GM21737 (cell line): ENCODE data around the gene MYO19.
"Not testable (repeated sequence)": the region's sequence is repeated elsewhere in the genome, so short reads cannot be mapped to it uniquely, and the experiment has no call there.

Source experiments
- ATAC-seq: cut with Tn5 transposase; IDR thresholded peaks from one replicate; pipeline ENCODE4 v1.9.1; 2021; ENCODE audit warnings: mild to moderate bottlenecking, moderate library complexity; ENCODE audit not compliant: unreplicated experiment

The MYO19 gene

DNA sequence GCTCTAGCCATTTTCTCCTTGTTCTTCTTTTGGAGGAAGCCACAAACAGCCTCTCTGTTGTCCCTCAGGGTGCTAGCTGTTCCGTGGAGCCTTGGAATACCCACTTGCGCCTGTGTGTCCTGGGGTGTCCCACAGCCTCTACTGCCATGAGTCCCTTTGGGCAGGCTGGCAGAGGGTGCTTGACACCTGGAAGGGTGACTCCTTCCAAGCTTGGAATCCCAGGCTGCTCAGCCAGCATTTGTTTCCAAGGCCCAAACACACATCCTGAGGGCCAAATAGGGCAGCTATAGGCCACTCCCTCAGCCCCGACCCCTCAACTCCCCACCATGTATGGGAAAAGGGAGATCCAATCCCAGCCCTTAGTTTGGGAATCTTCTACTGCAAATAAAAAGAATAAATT, 33.3 kb downstream of the MYO19 start:
- ATAC-seq, result no peak

DNA sequence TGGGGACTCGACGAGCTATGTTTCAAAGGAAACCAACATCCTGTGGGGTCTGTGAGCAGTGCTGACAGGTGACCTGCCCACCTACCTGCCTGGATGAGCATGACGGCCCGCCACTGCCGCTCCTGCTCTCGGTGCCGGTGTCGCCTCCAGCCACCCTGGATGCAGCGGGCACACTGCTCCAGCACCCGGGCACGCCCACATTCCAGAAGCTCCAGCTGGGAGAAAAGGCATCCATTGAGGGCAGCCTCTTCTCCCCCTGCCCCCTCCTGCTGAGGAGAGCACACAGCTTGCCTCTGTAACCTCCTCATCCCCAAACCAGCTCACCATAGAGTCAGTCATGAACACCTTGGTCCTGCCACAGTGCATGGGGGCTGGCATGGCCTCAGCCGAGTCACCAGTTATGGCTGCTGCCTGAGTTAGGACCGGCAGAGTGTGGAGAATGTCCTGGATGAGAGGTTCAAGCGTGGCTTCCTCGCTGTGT, 33.9 kb downstream of the MYO19 start:
- ATAC-seq, result no peak

DNA sequence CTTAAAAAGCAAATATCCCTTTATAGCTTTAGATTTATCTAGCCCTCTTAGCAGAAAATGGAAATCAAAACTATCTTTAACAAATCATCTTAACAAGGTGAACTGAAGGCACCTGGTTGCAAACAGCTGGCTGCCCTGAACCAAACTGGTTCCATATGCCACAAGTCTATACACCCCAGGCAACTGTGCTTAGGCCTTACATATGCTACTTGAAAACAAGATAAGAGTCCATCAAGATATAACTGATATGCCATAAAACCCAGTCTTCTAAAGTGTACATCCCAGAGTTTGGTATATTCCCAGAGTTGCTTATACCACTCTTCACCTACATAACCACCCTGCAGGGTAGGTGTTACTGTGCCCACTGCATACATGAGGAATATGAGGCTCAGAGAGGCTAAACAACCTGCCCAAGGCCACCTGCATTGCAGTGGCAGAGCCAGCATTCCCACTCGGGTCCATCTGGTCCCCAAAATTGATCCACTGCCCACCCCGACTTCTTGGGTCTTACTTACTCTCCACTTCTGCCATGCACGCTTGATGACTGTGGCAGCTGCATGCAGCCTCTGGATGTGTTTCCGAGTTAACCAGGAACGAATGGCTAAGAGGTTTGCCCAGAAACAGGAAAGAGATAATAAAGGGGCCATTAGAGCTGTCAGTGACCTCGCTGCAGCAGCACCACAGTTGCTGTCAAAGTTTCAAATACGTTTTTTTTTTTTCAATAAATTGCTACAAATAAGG, 35.9 kb downstream of the MYO19 start:
- no peak for ATAC-seq

DNA sequence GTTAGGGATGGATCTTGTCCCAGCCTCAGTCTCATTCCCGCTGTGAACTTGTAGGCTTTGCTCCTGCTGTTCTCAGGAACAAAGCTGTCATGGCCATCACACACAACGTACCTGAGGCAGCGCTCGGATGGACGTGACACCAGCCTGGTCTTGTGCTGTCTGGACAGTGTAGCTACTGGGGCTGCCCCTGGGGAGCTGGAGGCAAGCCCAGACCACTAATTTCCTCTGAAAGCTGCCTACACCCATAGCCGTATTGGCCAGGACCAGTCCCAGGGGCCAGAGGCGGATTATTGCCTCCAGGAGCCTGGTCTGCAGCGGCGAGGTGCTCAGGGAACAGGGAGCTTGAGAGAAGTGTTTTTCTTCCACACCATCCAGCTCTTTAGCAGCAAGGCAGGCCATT, 36.5 kb downstream of the MYO19 start:
- ATAC-seq, result no peak

DNA sequence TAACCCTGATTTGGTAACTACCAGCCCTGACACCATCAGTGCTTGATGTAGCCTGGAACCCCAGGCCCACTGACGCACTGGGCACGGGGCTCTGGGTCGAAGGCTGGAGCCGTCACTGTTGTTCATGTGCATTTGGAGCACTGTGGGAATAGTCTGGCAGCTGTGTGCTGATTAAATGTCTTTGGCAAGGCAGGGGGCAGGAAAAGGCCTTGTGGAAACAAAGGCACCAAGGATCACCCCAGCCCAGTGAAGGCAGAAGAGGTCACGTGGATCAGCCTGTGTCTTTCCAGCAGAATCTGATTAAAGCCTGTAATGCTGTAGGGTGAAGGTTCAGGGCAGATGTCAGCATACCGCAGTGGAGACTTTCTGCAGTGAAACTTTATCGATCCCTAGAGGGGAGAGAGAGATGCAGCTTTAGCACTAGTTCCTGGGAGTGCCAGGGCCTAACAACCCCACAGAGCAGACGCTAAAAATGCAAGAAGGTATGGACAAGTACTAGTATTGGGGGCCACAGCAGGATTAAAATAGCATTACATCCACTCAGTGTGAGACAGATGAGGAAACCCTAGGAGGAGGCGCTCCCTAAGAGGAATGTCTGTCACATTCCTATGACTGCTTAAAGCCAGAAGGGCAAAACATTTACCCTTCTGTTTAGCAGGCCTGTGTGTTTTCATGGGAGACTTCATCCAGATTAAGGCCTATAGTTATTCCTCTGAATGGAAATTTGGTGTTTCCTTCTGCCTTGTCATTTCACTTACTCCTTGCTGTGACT, 38.5 kb downstream of the MYO19 start:
- no peak for ATAC-seq

DNA sequence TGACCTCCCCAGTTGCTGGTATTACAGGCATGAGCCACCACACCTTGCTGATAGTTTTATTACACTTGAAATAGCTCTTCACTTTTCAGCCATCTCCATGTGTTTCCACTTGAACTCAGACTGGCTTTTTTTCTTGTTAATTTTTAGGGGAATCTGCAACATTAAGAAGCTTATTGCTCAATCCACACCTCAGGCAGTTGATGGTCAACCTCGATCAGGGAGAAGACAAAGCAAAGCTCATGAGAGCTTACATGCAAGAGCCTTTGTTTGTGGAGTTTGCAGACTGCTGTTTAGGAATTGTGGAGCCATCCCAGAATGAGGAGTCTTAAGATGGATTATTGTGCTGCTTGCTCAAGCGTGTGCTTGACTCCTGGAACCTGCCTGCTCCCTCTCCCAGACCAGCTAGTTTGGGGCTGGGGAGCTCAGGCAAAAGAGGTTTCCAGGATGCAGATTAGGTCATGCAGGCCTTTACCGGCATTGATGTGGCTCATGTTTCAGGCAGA, 39.5 kb downstream of the MYO19 start:
- ATAC-seq, result no peak

DNA sequence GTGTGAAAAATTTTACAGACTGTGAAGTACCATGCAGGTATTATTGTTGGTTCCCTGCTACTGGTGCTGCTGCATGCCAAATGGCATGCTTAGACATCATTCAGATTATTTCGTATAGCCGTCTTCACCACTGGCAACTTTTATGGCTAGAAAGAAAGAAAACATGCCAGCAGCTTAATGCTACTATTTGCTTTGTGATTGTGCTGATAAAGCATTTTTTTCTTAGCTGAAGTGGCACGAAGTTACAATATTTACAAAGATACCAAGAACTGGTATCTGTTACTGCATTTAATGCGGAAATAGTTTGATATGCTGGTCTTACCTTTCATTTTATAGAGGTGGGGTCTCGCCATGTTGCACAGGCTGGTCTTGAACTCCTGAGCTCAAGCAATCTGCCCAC, 40.0 kb downstream of the MYO19 start:
- ATAC-seq, result no peak

DNA sequence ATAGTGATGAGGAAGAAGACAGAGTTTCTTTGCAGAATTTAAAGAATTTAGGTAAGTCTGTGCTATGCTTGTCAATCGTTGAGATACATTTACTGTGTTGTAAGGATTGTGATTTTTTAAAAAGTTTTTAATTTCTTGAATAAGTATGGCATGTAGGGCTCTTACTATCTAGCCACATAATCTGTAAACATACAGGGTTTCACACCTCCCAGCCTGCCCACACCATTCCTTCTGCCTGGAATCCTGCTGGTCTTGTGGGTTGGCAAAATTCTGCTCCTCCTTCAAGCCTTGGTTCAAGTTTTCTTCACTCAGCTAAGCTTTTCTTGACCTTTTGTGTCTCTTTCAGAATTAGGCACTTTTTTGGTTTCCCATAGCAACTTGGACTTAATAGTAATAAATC, 40.7 kb downstream of the MYO19 start:
- no peak for ATAC-seq

DNA sequence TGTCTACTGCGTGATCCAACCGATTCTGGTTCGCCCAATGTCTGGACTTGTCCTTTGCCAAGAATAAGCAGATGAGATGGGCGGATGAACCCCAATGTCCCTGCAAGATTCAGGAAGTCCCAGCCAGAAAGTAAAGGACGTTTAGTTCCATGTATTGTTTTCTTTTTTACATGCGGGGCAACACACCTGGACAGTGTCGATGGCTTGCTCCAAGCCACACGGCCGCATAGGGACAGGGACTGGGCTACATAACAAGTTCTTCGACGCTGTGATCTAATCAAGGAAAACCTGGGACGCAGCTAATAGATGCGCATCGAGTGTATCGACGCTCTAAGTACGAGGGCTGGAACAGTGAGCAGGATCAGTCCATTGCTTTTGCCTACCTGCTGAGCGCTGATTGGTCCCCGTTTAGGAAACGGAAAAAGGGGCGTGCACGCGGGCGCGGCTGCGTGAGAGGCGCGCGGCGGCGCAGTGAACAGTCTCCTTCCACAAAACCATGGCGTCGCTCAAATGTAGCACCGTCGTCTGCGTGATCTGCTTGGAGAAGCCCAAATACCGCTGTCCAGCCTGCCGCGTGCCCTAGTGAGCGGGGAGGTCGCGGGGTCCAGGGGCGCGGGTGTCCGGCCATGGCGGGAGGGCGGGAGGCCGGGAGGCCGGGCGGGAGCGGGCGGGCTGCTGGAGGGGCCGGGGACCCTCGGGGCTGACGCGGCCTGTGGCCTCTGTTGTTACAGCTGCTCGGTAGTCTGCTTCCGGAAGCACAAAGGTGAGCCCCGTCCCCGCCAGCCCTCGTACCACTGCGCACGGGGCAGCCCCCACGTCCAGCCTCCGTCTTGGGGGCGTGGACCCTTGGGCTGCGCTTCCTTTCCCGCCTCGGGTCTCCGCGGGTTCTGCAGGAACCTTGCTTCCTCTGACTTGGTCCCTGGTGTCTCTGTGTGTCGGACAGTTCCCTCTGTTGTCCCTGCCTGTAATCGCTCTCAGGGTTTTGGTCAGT, 48.2 kb downstream of the MYO19 start, which contains the start of gene ZNHIT3:
Gene ZNHIT3 (plus strand): TSS at position 478 of the 991 bp plus-strand sequence. CDS start 19 bp downstream, at position 497.
- peak; percentile 89 for ATAC-seq

DNA sequence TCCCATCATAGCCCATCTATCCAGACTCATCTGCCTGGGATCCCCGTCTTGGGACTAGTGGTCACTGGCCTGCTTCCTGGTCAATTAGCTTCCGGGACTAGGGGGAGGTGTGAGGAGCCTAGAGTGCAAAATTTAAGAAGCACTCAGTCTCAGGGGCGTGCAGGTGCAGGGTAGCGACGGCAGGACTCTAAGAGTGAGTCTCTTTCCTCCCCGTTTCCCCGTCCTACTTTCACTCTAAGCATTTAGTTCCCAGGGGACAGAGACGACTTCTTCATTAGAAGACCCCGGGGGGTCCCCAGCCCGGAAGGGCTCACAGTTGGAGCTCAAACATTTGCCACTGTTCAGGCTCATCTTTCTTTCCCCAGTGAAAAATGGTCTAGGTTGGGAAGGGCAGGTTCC, 48.9 kb downstream of the MYO19 start:
- ATAC-seq, result no peak

DNA sequence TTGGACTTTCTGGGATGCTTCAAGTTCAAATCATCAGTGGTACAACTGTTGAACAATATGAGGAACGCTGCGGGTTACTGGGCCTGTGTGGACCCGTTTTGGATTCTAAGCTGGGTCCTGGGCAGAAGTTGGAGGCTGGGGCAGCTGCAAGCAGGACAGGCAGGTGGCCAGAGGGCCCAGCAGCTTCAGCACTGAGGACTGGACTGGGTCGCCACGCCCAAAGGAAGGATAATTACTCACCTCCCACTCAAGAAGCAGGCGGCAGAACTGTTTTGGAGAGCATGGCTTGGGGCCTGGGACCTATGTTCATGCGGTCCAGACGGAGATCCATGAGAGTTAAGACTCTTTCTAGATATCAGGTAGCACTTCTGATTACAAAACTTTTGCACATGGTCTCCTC, 49.6 kb downstream of the MYO19 start:
- no peak for ATAC-seq

DNA sequence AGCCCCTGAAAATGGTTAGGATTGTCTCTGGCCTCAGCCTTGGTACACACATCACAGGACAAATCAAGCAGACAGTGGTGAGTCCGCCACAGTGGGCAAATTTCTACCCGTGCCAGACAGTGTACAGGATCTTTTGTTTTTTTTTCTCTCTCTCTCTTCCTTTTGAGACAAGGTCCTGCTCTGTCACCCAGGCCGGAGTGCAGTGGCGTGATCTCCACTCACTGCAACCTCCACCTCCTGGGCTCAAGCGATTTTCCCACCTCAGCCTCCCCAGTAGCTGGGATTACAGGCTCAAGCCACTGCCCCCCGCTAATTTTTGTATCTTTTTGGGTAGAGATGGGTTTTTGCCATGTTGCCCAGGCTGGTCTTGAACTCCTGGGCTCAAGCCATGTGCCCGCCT, 50.6 kb downstream of the MYO19 start:
- ATAC-seq, result not testable (repeated sequence)

DNA sequence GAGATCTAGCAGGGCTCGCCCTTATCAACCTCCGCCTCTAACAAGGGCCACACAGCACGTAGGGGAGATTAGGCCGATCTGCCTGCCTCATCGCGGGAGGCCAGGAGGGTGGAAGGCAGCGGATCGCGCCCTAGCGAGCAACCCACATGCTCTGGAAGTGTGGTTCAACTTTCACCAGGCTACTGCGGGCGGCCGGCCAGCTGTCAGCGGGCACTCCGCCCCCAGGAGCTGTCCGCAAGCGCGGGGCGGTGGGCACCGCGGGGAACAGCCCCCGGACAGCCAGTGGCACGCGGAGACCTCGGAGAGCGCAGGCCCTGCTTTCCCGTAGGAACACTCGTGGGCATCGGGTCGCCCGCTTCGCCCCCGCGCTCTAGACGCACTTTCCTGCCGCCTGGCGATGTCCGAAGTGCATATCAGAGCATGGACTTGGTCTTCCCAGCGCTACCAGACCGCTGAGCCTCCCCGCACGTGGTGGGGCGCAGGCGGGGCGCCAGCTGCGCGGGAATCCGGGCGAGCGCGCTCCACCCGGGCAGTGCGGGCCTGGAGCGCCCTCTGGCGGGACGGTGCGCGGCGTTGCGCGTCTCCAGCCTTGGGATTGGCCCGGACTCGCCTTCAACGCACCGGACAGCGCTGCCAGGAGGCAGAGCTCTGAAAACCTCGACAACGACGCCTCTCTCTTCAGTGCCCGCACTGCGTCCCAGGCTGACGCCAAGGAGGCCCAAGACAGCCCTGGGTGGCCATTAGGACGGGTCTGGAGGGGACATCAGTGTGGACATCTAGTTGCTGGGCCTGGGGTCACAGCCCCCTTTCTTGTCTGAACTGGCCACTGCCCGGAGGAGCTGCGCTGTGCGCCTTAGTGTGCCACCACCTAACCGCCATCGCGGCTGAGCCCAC, 51.8 kb downstream of the MYO19 start:
- no peak for ATAC-seq

DNA sequence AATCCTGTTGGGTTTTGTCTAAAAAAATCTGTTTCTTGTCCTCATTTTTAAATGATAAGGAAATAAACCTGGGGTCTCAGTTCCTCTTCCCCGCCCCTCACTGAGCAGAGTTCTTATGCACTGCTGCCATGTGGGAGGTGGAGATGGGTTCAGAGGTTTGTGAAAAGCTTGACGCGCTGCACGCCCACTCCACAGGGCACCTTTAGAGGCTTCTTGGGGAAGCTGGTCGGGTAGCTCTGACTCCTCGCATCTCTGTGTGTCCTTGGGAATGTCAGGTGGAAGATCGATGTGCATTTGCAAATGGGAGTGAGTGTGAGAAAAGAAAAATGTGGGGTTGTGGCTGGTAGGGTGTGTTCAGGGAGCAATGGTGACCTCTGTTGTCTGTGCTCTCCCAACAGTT, 52.8 kb downstream of the MYO19 start:
- no peak for ATAC-seq

DNA sequence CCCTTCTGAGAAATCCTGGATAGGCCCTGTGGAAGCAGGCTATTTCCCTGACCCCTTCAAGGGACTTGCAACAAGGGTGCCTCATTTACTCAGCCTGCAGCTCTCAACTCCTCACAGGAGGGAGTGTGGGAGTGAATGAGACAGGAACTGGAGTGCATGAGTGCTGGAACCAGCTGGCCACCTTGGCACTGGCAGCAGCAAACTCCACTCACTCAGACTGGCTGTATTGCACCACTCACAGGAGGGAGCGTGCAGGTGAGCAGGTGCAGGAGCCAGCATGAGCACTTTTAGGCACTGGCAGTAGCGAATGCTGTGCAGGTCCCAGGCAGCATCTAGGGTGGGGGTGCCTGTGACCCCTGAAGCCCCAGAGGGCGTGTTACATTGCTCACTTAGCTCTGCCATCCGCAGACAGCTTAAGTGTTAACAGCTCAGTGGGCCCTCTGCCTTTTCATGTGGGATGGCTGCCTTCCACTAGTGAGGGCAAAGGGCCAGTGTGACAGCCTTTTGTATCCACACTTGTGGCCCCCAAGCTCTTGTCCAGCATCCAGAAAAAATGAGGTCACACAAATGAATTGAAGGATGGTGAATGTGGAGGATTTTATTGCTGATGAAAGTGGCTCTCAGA, 59.2 kb downstream of the MYO19 start:
- no peak for ATAC-seq

DNA sequence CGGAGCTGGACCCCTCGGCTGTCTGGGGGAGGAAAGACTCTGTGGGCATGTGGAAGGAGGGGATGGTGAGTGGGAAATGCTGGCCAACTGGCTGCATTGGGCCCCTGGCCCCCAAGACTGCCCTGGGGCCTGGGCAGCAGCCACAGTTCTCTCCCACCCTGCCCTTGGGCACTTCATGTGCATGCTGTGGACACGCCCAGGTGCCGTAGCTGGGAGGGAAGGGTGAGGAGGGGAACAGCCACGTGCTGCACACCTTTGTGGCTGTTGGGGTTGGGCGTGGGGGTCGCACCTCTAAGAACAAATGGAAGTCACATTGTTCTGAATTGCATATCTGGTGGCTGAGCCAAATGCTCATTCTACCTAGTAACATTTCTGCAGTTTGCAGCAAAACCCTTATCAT, 60.1 kb downstream of the MYO19 start:
- ATAC-seq, result no peak

DNA sequence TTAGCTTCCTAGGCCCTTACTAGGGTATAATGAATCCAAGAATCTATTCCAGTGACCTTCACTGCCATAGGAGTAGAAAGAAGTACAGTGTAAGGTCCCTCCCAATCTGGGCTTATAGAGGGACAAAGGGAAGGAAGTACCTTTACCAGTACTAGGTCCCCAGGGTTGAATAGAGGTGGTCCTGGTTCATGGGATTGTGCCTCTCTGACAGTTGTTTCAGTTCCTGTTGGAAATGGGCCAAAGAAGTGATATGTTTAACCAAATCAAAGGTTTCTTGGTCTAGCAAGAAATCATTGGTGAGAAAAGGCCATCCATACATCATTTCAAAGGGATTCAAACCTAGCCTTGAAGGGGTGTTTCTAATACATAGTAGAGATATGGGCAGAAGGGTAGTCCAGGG, 64.2 kb downstream of the MYO19 start:
- no peak for ATAC-seq

DNA sequence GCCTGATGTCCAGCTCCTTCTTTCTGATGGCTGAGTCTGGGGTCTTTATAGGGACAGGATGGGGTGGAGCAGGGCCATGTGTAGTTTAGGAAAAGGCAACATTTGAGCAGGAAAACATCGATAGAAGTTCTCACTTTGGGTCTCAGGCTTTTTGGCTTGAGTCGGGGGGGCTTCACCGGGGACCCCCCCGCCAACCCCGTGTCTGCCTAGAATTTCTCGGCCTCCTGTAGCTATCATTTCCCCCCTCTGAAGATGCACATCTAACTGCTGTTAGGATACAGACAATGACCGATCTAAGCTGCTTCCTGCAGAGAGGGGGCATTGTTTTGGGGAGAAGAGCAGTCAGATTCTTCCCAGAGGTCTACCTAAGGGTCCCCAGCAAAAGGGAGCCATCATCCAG, 64.9 kb downstream of the MYO19 start:
- ATAC-seq, result no peak

DNA sequence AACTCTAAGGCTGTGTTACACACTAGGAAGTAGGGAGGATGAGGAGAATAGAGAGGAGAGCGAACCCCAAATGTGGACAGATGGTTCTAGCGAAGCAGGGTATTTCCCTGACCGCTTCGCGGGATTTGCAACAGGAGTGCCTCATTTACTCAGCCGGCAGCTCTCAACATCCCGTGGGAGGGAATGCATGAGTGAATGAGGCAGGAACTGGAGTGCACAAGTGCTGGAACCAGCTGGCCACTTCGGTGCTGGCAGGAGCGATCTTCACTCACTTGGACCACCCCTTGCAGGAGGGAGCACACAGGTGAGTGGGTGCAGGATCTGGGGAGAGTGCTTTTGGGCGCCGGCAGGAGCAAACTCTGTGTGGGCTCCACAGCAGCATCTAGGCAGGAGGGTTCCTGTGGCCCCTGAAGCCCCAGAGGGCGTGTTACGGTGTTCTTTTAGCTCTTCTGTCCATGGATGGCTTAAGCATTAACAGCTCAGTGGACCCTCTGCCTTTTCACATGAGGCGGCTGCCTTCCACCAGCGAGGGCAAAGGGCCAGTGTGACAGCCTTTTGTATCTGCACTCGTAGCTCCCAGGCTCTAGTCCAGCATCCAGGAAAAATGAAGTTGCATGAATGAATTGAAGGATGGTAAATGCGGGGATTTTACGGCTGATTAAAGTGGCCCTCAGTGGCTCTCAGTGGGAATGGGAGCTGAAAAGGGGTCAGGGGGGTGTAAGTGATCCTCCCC, 65.6 kb downstream of the MYO19 start:
- ATAC-seq, result no peak
